Skeletal muscle tissue (tissue), 4 donors: ENCODE data around the gene FAM120AOS. TPM values are rescaled to one million over a fixed set of nuclear protein-coding genes. Genes with fewer than 3 reads are reported as not detected.
"Not testable (repeated sequence)": the region's sequence is repeated elsewhere in the genome, so short reads cannot be mapped to it uniquely, and the experiment has no call there.

ENCODE experiments used
- H3K27ac ChIP-seq: one replicate; pipeline ENCODE4 v1.7.0; 2013; ENCODE audit warnings: mild to moderate bottlenecking, low read depth, low read length, inconsistent platforms
- H3K27me3 ChIP-seq, 3 donors: one replicate each; pipeline ENCODE4 v1.7.0; 2013; ENCODE audit warnings: low read length in 3 of 3; ENCODE audit not compliant: control insufficient read depth in 3 of 3, insufficient read depth in 3 of 3
- H3K36me3 ChIP-seq, 3 donors: one replicate each; pipeline ENCODE4 v1.7.0; 2013; ENCODE audit warnings: low read length in 3 of 3; ENCODE audit not compliant: control insufficient read depth in 3 of 3, insufficient read depth in 3 of 3
- H3K4me1 ChIP-seq, 3 donors: one replicate each; pipeline ENCODE4 v1.7.0; 2013; ENCODE audit warnings: low read length in 3 of 3, mild to moderate bottlenecking in 3 of 3; ENCODE audit not compliant: control insufficient read depth in 3 of 3, insufficient read depth in 3 of 3
- H3K4me3 ChIP-seq, 3 donors: one replicate each; pipeline ENCODE4 v1.7.0; 2013; ENCODE audit warnings: low read length in 3 of 3
- H3K9ac ChIP-seq, 3 donors: one replicate each; pipeline ENCODE4 v1.7.0; 2013; ENCODE audit warnings: low read length in 3 of 3, mild to moderate bottlenecking in 3 of 3, moderate library complexity in 2 of 3, low read depth in 1 of 3
- H3K9me3 ChIP-seq, 3 donors: one replicate each; pipeline ENCODE4 v1.7.0; 2013; ENCODE audit warnings: low read length in 3 of 3; ENCODE audit not compliant: control insufficient read depth in 3 of 3
- total RNA-seq: library from RNA; depleted of rRNA; stranded (reverse); fragments of >200 nt; gene quantifications from one replicate; pipeline ENCODE4 v1.2.3, GENCODE V29; 2014
- donor health status: Osteomylitis.

The FAM120AOS gene
- total RNA-seq, 1 donor from 2014 or later, result 24.5 TPM

DNA sequence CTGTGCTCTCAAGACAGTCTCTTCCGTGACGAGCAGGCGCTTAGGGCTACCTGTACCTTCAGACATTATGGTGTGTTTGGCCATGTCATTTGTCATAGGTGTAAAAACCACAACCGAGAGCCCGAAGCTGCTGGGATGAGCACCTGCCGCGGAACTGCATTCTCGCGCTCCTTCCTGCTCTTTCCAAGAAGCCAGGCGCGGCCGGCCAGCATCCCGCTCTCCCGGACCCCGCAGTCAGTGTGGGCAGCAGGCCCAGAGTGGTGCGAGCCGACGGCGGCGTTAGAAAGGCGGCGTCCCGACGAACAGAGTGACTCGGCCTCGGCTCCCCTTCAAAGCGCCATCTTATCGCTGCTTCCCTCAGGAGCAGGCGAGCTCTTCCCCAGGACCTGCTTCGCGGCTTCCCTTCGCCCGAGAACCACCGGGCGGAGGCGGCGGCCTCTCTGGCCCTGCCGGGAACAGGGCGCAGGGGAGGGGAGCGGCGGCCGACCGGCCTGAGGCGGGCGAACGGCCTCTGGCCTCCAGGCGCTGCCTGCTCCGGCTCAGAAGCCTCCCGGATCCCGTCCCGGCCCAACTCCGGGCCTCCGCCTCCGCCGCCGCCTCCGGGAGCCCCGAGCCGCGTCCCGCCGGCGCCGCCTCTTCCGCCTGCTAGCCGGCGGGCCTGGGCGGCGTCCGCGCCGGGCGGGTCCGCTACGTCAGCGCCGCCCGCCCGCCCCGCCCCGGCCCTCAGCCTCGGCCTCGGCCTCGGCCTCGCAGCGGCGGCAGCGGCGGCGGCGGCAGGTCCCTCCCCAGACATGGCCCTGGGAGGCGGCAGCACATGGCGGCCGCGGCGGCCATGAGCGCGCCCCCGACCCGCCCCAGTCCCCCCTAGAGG is 2.2 kb downstream of the FAM120AOS start, which contains the start of gene FAM120A:
Gene FAM120A (plus strand): TSS at position 741 of the 871 bp plus-strand sequence. CDS start 231 bp downstream, outside the sequence.
- no peaks in the 10 kb centered on the region for H3K27me3 ChIP-seq
- peaks cover 14 to 33% (median 32%) of the 10 kb centered on the region in 3 donors for H3K4me1 ChIP-seq
- peak within 1 kb of the TSS; percentile 92 for H3K27ac ChIP-seq
- H3K36me3 ChIP-seq, result peaks cover 18 to 26% (median 21%) of the 10 kb centered on the region in 3 donors
- peak within 1 kb of the TSS; percentile 93 to 96 (median 95) for H3K9ac ChIP-seq
- H3K4me3 ChIP-seq, result peak within 1 kb of the TSS; percentile 91 to 99 (median 98)
- no peaks in the 10 kb centered on the region for H3K9me3 ChIP-seq

GRCh38 chr9:93447655-93448054 is 5.7 kb downstream of the FAM120AOS start:
- Histone ChIP-seq H3K27ac (no peak overlapping the region), H3K9me3 (no peaks in the 10 kb centered on the region), H3K36me3 (peaks cover 14 to 31% (median 27%) of the 10 kb centered on the region in 3 donors), H3K4me3 (no peak overlapping the region), H3K27me3 (no peaks in the 10 kb centered on the region), H3K4me1 (peaks cover 9 to 12% (median 9%) of the 10 kb centered on the region in 3 donors), H3K9ac (no peak overlapping the region)

DNA sequence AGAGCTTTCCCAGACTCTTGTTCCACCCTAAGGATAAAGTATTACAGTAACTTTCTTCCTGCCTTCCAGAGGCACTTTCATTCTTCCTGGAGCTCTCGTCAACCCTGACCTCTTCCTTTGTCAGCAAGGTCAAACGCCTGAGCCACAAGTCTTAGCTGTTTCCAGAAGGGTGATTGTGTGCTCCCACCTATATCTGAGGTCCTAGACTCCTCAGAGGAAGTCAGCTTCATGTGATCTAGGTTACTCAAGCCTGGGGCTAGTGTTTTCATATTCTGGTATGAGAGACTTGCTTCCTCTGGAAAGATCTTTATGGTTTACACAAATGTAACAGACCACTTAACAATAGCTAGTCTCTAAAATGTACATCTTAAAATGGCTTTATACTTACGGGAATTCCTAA is 7.3 kb downstream of the FAM120AOS start:
- peaks cover 9 to 12% (median 9%) of the 10 kb centered on the region in 3 donors for H3K4me1 ChIP-seq
- peaks cover 14 to 31% (median 27%) of the 10 kb centered on the region in 3 donors for H3K36me3 ChIP-seq
- H3K9ac ChIP-seq, result no peak overlapping the region
- no peaks in the 10 kb centered on the region for H3K9me3 ChIP-seq
- no peak overlapping the region for H3K27ac ChIP-seq
- H3K27me3 ChIP-seq, result no peaks in the 10 kb centered on the region
- no peak overlapping the region for H3K4me3 ChIP-seq

DNA sequence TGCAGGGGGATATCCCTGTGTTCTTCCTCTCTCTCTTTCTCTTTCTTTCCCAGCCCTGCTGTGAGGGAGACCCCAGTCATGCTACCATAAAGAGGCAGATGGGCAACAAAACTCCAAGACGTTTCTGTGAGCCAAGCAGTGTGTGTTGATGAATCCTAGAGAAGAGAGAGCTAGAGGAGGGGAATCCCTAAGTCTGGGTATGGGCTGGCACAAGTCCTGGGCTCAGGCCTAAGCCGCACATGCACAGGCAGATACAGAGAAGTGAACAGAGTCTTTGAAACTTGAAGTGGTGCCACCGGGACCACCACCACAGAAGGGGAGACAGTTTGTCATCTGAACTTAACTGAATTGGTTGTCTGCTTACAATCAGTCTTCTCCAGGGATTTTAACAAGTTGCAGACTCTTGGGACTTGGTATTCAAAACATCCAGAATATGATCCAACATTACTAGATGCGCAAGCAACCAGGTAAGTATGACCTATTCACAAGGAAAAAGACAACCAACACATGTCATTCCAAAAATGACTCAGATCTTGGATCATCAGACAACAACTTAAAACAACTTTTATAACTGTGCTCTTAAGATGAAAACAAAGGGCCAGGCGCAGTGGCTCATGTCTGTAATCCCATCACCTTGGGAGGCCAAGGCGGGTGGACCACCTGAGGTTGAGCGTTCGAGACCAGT is 12.3 kb downstream of the FAM120AOS start:
- Histone ChIP-seq H3K4me3 (no peak overlapping the region), H3K27ac (no peak overlapping the region), H3K9me3 (no peaks in the 10 kb centered on the region), H3K36me3 (peaks cover 0 to 5% (median 4%) of the 10 kb centered on the region in 3 donors), H3K27me3 (no peaks in the 10 kb centered on the region), H3K4me1 (no peaks in the 10 kb centered on the region), H3K9ac (no peak overlapping the region)

GRCh38 chr9:93439301-93439700 is 14.1 kb downstream of the FAM120AOS start:
- not testable (repeated sequence) for H3K9me3 ChIP-seq, H3K4me3 ChIP-seq, H3K36me3 ChIP-seq, H3K4me1 ChIP-seq, H3K9ac ChIP-seq, H3K27ac ChIP-seq, H3K27me3 ChIP-seq

DNA sequence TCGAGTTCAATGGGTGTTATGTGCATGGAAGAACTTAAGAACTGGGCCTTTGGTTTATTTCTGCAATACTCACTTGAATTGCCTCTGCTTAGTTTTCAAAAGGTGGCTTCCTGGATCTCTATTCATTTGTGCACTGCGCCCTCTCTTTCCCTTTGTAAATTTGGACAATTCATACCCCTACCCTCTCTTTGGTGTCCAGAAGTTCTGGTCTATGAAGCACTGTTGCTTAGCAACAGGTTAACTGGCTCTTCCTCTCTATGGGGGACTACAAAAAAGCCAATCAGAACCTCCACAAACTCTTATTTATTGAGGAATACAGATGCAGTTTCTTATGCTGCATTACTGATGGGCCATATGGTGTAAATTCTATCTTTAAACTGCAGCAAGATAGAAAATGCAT is 15.4 kb downstream of the FAM120AOS start:
- no peaks in the 10 kb centered on the region for H3K27me3 ChIP-seq
- no peak overlapping the region for H3K4me3 ChIP-seq
- no peak overlapping the region for H3K9ac ChIP-seq
- no peaks in the 10 kb centered on the region for H3K9me3 ChIP-seq
- H3K36me3 ChIP-seq, result no peaks in the 10 kb centered on the region
- H3K27ac ChIP-seq, result no peak overlapping the region
- no peaks in the 10 kb centered on the region for H3K4me1 ChIP-seq

GRCh38 chr9:93436655-93437407 is 16.6 kb downstream of the FAM120AOS start:
- H3K4me3 ChIP-seq, result no peak overlapping the region
- no peaks in the 10 kb centered on the region for H3K4me1 ChIP-seq
- no peaks in the 10 kb centered on the region for H3K9me3 ChIP-seq
- H3K9ac ChIP-seq, result no peak overlapping the region
- H3K27me3 ChIP-seq, result no peaks in the 10 kb centered on the region
- H3K27ac ChIP-seq, result no peak overlapping the region
- no peaks in the 10 kb centered on the region for H3K36me3 ChIP-seq

DNA sequence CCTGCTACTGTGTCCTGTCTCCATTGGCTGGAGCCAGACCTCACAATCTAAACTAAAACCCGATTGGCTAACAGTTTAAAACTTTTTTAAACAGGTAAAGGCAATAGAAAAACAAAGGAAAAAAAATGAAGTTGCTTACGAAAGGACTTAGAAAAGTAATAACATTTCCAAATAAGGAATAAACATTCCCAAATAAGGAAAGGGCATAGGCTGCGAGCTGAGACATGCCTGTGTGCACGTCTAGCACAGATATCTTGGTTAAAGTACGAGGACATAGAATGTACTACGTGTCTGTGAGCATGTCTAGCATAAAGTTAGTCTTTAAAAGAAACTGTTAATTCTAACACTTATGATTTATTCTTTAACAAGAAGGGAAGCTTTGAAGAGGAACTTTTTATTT is 17.2 kb downstream of the FAM120AOS start:
- no peak overlapping the region for H3K27ac ChIP-seq
- no peaks in the 10 kb centered on the region for H3K36me3 ChIP-seq
- no peak overlapping the region for H3K9ac ChIP-seq
- no peaks in the 10 kb centered on the region for H3K27me3 ChIP-seq
- H3K9me3 ChIP-seq, result no peaks in the 10 kb centered on the region
- H3K4me3 ChIP-seq, result no peak overlapping the region
- no peaks in the 10 kb centered on the region for H3K4me1 ChIP-seq

GRCh38 chr9:93435386-93435785 is 18.0 kb downstream of the FAM120AOS start:
- no peaks in the 10 kb centered on the region for H3K27me3 ChIP-seq
- H3K27ac ChIP-seq, result no peak overlapping the region
- no peak overlapping the region for H3K9ac ChIP-seq
- H3K9me3 ChIP-seq, result no peaks in the 10 kb centered on the region
- no peaks in the 10 kb centered on the region for H3K4me1 ChIP-seq
- H3K36me3 ChIP-seq, result no peaks in the 10 kb centered on the region
- no peak overlapping the region for H3K4me3 ChIP-seq
